Activated CD4-positive, CD25-positive, alpha-beta regulatory T cell treated with anti-CD3 and anti-CD28 coated beads, Interleukin-2, amount 50 U/mL, for 72 hours (primary cell): ENCODE data around the gene PRKAG1.

Experiments used
- DNase-seq: peaks from one replicate; pipeline ENCODE4 v3.0.0; 2021

The PRKAG1 gene

GRCh38 chr12:49000346-49000745 lies 18.2 kb downstream of the PRKAG1 start:
- DNase-seq, result no peak

DNA sequence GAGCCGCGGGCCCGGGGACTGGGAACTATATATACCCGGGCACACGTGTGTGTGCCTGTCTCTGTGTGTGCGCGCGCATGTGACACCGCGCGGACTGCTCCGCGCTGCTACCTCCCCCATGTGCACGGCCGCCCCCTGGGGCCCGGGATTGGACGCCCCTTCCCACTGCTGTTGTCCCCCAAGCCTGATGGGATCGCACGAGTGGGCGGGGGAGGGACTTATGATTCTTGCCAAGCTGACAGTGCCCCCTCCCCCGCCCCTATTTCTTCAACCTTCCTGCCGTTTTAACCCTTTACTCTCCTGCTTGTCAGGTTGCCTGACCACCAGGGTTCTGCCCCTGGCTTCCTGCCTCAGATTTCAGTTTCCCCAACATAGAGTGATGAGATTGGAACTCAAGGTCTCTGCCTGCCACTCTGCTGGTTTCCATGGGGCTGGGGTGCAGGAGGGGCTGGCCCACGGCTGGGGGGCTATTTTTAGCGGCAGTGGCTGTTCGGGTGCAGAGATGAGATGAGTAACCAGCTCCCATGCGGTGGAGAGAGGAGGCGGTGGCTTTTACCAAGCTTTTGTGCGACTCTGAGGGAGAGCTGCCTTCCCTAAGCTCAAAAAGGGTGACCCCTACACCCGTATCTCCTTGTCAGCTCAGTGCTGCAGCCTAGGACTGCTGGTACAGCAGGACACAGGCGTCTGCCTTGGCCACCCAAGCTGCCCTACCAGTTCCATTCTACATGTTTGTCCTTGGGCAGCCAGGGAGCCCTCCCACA lies 19.0 kb downstream of the PRKAG1 start, which contains the start of gene DDN:
Gene DDN (minus strand): TSS at position 5 of the 761 bp plus-strand sequence. CDS start 88 bp downstream, outside the sequence.
- peak; percentile 45 for DNase-seq

- DNase-seq, result no peak
Measured at GRCh38 chr12:48998497-48999353, 19.9 kb downstream of the PRKAG1 start.

- peak; percentile 47 for DNase-seq
Measured at GRCh38 chr12:48997719-48998496, 20.7 kb downstream of the PRKAG1 start.

DNA sequence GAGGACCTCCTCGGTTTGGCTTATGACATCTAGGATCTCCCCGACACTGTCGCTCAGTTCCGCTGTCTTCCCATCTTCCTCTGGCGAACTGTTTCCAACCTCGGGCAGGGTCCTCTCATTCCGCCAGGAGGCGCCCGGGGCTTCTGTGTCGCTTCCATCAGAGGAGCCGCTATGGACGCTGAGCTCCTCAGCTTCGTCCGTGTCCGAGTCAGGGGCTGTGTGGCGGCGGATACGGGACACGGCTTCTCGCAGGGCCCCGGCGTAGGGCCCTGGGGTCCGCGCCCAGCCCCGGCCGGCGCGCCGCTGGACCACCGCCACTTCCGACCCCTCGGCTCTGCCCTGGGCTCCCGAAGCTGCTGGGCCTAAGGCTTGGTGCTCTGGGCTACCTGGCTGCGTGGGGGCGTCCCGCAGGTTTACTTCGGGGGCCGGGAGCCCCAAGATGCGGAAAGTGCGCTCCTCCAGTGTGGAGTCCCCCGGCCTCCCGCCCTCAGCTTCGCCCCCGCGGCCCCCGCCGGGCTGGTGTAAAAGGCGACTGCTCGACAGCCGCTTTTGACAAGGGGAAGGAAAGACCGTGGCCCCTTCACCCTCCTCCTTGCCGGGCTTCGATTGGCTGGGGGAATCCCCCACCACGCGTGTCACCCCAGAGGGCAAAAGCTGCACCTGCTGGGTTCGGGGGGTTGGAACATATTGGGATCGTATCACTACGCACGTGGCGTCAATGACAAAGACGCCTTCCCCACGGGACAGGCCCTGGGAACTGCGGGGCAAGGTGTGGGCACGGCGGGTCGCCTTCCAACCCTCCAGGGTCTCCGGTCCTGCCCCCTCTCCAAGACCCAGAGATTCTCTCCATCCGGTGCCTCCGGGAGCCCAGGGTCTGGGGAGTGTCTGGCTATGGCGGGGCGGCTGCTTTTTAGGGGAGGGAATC lies 21.5 kb downstream of the PRKAG1 start:
- DNase-seq, result no peak

- DNase-seq, result peak; percentile 57
Measured at GRCh38 chr12:48995086-48995879, 23.3 kb downstream of the PRKAG1 start.

DNA sequence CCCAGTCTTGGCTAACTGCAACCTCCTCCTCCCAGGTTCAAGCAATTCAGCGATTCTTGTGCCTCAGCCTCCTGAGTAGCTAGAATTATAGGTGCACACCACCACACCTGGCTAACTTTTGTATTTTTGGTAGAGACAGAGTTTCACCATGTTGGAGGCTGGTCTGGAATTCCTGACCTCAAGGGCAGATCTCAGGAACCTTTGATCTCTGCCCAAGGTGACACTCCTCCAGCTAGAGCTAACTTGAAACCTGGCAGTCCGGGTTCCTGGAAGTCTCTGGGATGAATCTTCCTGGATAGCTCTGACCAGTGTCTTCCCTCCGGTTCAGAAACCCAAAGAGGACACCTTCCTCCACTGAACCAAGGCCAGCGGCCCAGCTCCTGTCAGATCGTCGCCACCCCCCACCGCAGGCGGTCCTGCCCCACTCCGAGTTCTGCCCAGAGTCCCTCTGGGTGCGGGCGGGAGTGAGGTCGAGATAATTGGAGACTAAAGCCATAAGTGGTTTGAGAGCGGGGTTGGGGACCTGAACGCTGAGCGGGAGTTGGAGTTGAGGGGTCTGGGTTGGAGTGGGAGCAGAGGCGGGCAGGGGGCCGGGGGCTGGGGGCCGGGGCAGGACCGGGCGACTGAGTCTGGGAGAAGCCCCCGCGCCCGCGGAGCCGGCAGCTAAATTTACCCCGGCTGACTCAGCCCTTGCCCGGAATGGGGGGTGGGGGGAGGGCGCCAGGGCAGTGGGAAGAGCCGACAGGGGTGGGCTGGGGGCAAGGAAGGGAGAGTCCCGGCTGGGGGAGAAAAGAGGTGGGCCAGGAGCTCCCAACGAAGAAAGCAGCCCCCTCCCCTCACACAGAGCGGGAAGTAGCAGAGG lies 24.1 kb downstream of the PRKAG1 start:
- no peak for DNase-seq

GRCh38 chr12:48993787-48994186 lies 24.8 kb downstream of the PRKAG1 start:
- DNase-seq, result no peak

DNA sequence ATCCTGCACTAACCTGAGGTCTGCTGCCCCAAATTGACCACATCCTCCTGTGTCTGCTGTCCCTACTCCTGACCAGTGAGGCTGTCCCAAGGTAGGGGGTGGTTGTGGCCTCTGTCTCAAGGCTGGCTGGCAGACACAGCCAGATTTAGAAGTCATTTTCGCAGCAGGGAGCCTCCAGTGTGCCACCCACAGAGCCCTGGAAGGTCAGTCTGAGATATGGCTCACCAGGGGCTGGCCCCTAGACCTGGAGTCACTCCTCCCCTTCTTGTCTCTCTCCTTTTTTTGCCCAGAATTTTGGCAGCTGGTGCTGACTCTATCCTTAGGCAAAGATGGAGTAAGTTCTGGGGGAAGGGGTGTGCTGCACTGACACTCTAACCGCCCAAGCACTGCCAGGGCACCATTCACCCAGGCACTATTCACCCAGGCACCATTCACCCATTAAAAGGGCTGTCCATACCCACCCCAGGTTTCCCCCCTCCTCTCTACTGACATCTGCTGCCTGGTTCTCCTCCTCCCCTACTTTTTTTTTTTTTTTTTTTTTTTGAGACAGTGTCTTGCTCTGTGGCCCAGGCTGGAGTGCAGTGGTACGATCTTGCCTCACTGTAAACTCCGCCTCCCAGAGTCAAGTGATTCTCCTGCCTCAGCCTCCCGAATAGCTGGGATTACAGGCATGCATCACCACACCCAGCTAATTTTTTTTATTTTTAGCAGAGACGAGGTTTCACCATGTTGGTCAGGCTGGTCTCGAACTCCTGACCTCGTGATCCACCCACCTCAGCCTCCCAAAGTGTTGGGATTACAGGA lies 27.1 kb downstream of the PRKAG1 start:
- DNase-seq, result no peak

GRCh38 chr12:48990552-48990951 lies 28.0 kb downstream of the PRKAG1 start:
- DNase-seq, result no peak

DNA sequence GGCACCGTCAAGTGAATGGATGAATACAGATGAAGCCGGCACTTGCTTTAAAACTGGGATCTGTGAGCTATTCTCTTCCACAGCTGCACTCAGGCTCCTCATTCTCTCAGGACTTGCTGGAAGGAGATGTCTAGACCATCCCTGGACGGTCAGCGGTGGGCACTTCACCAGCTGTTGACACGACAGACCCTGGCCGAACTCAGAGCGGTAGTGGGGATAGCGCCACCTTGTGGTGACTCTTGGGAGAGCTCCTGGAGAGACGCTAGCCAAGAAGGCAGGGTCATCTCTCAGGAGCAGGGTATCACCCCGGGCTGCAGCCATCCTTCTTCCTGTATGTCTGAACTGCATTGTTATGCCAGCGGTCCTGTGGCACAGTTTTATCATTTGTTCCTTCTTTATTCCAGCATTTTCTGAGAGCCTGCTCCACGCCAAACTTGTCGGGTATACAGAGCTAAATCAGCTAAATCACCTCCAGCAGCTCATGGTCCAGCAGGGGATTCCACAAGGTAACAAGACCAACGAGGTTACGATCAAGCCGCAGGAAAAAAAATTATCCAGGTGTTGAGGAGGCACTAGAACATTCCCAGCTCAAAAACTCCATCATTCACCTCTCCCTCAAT lies 30.4 kb downstream of the PRKAG1 start:
- peak; percentile 87 for DNase-seq

DNA sequence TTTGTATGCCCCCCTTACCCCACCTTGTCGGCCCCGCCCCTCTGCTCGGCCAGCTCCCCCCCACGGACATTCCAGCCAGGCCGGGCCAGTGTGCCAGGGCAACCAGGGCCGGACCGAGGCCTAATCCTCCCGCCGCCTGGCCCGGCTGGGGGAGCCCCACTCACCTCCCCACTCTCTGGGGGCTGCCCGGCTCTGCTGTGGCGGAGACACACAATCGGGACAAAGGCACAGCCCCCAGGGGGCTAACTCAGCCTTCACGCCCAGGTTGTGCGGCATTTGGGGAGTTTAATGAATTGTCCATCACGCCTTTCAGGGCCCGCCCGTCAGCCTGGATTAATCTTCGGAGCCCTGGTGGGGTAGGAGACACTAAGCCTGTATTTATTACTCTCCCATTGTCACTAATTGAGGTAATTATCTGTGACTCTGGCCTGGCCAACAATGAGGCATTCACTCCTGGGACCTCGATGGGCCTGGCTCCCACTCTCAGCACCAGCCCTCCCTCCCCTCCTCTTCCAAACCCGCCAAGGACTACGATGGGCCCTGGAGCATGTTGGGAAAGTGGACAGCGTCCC lies 31.8 kb downstream of the PRKAG1 start:
- DNase-seq, result no peak

DNA sequence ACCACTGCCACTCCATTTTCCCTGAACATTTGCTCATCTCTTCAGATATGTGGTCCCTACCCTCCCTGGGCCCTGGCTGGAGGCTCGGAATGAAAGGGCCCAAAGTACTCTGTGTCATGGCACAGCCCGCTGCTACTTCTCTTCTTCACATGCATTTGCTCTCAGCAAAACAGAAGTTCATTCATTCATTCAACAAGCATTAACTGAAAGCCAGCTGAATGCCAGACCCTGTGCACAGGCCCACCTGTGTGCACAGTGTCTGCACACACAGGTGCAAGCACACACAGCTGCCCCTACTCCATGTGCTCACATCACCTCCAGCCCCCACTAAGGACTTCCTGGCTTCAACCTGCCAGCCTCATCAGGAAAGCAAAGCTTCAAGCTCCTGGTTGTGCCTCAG lies 32.7 kb downstream of the PRKAG1 start:
- no peak for DNase-seq

DNA sequence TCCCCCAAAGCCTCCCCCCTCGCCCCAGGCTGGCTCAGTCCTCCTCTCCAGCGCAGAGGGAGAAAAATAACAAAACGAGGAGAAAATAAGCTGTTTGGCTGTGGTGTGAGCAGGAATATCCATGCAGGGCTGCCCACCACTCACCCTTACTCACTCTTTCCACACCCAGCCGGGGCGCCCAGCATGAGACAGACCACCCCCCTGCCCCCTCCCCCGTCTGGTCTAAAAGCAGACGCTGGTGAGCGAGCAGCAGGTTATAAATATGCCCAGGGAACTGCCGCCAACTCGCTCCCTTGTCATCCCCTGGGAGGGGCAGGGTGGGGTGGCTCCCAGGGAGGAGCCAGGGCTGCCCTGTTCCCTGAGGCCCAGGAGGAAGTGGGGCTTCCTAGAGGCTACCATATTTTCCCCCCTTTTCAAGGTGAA lies 33.1 kb downstream of the PRKAG1 start:
- no peak for DNase-seq

DNA sequence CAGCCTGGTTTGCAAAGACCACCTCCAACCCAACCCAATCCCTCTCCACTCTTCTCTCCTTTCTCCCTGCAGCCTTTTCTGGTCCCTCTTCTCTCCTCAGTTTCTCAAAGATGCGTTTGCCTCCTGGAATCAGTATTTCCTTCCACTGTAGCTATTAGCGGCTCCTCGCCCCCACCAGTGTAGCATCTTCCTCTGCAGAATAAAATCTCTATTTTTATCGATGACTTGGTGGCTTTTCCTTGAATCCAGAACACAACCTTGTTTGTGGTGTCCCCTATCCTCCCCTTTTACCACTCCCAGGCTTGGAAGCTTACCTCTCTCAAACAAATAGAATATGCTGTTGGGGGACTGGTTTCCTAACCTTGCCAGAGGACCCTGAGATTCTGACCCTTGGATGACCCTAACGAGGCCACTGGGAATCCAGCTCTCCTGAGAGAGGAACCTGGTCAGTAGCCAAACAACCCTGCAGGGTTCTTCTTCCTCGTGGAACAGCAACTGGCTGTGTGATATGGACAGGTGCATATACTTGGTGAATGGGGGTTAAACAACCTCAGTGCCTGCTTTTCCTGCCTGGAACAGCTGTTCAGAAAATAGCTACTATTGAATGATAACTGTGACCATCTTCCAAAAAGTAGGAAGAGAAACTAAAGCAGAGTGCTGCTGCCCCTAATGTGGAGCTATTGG lies 36.0 kb downstream of the PRKAG1 start:
- no peak for DNase-seq

DNA sequence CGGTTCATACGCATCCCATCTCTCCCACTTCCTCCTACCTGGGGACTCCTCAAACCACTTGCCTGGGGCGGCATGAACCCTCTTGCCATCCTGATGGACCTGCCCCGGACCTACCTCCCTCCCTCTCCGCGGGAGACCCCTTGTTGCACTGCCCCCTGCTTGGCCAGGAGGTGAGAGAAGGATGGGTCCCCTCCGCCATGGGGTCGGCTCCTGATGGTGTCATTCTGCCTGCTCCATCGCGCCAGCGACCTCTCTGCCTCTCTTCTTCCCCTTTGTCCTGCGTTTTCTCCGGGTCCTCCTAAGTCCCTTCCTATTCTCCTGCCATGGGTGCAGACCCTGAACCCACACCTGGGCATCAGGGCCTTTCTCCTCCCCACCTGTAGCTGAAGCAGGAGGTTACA lies 36.8 kb downstream of the PRKAG1 start:
- DNase-seq, result no peak

- DNase-seq, result peak; percentile 47
Measured at GRCh38 chr12:48980953-48981756, 37.4 kb downstream of the PRKAG1 start.
